ENCODE results near the gene CLDN17.

GRCh38 chr21:30138483-30138882, 28.1 kb downstream of the CLDN17 start:
- TF ChIP-seq POLR2AphosphoS5 (IDR thresholded peaks at IDR 0.05) (no peak), CTCF (IDR thresholded peaks at IDR 0.05) (no peak), POLR2A (IDR thresholded peaks at IDR 0.05) (no peak)
